Measurements from ENCODE around the gene RING1. TPM values are rescaled to one million over a fixed set of nuclear protein-coding genes. Genes with fewer than 3 reads are reported as not detected.

The RING1 gene
- total RNA-seq, 4 donors from 2014 or later, result 16.1 to 25.2 (median 21.6) TPM

DNA sequence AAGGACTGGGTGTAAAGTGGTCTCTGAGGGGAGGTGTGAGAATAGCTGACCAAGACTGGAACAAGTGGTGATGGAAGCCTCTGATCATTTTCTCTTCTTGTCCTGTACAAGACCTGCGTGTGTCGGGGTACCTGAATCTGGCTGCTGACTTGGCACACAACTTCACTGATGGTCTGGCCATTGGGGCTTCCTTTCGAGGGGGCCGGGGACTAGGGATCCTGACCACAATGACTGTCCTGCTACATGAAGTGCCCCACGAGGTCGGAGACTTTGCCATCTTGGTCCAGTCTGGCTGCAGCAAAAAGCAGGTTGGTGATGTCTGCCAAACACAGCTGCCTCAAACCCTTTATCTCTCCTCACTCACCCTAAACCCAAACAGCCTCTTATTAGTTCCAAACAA is 5.5 kb upstream of the RING1 start:
- DNase-seq (ENCODE audit: low spot score in 2 of 2), result no peak
- no peak overlapping the region for H3K4me3 ChIP-seq
- H3K36me3 ChIP-seq, result peaks cover 0 to 21% (median 0%) of the 10 kb centered on the region in 3 donors
- WGBS, 2 donors, result 81% methylated on average over 6 of the region's 6 CpGs
- peaks cover 3 to 80% (median 53%) of the 10 kb centered on the region in 4 donors for H3K4me1 ChIP-seq
- no peak for TF ChIP-seq EP300 (IDR thresholded peaks at IDR 0.05)
- TF ChIP-seq, protein P1, sequence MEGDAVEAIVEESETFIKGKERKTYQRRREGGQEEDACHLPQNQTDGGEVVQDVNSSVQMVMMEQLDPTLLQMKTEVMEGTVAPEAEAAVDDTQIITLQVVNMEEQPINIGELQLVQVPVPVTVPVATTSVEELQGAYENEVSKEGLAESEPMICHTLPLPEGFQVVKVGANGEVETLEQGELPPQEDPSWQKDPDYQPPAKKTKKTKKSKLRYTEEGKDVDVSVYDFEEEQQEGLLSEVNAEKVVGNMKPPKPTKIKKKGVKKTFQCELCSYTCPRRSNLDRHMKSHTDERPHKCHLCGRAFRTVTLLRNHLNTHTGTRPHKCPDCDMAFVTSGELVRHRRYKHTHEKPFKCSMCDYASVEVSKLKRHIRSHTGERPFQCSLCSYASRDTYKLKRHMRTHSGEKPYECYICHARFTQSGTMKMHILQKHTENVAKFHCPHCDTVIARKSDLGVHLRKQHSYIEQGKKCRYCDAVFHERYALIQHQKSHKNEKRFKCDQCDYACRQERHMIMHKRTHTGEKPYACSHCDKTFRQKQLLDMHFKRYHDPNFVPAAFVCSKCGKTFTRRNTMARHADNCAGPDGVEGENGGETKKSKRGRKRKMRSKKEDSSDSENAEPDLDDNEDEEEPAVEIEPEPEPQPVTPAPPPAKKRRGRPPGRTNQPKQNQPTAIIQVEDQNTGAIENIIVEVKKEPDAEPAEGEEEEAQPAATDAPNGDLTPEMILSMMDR (IDR thresholded peaks at IDR 0.05), result no peak
- no peak for TF ChIP-seq POLR2A (IDR thresholded peaks at IDR 0.05)
- no peaks in the 10 kb centered on the region for H3K27me3 ChIP-seq
- no peaks in the 10 kb centered on the region for H3K9me3 ChIP-seq
- H3K27ac ChIP-seq, result no peak overlapping the region

DNA sequence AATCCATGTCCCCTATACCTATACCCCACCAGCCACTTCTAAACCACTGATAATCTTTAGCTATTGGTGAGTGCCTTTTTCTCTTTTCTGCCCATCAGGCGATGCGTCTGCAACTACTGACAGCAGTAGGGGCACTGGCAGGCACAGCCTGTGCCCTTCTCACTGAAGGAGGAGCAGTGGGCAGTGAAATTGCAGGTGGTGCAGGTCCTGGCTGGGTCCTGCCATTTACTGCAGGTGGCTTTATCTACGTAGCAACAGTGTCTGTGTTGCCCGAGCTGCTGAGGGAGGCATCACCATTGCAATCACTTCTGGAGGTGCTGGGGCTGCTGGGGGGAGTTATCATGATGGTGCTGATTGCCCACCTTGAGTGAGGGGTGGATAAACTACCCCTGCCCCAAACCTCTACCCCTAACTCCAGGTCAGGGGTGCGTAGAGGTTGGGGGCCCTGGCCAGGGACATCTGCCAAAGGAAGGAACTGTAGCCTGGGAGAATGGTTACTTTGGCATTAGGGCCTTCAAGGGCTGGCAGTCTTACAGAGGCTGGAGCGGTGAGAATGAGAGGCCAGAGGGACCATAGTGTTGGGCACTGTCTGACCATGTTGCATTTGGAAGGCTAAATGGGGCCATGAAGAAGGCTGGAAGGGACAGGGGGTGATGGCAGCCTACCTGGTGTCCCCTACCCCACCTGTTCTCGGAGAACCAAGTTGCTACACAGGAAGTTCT is 4.7 kb upstream of the RING1 start:
- H3K4me3 ChIP-seq, result no peak overlapping the region
- no peak overlapping the region for H3K27ac ChIP-seq
- H3K27me3 ChIP-seq, result no peaks in the 10 kb centered on the region
- WGBS, 2 donors, result 87 to 92% methylated on average over 6 to 7 of the region's 7 CpGs
- no peaks in the 10 kb centered on the region for H3K9me3 ChIP-seq
- peaks cover 0 to 20% (median 0%) of the 10 kb centered on the region in 3 donors for H3K36me3 ChIP-seq
- peaks cover 3 to 73% (median 47%) of the 10 kb centered on the region in 4 donors for H3K4me1 ChIP-seq
- no peak for TF ChIP-seq EP300 (IDR thresholded peaks at IDR 0.05)
- no peak for TF ChIP-seq POLR2A (IDR thresholded peaks at IDR 0.05)
- DNase-seq (ENCODE audit: low spot score in 2 of 2), result no peak

GRCh38 chr6:33204165-33204414 is 4.2 kb upstream of the RING1 start:
- H3K27ac ChIP-seq, result peak overlapping the region in 2 of 4 donors; percentile 78 to 80
- WGBS, 2 donors, result 2 to 5% methylated on average over 4 of the region's 4 CpGs
- DNase-seq (ENCODE audit: low spot score in 2 of 2), result no peak

DNA sequence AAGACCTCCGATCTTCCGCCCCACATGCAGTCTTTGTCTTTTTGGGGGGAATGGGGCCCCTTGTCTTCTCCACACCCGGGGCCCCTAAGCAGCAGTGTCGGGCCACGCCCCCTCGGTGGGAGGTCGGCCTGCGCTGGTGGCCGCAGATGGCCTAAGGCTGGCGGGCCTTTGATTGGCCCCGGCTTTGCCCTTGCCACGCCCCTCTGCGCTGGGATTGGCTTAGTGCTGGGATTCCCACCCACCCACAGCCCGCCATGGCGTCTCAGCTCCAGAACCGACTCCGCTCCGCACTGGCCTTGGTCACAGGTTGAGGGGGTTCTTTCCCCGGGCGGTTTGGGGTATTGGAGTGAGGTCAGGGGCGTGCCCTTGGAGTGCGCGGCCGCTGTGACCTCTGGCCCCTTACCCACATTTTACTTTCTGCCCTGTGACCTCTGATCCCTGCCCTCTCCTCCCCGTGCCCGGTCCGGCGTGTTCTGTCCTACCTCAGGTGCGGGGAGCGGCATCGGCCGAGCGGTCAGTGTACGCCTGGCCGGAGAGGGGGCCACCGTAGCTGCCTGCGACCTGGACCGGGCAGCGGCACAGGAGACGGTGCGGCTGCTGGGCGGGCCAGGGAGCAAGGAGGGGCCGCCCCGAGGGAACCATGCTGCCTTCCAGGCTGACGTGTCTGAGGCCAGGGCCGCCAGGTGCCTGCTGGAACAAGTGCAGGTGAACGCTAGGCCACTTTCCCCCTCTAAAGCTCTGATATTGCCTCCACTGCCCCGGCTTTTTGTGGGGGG is 3.7 kb upstream of the RING1 start, which contains the start of gene HSD17B8:
Gene HSD17B8 (plus strand): TSS at position 241 of the 776 bp plus-strand sequence. CDS start 14 bp downstream, at position 255.
- Histone ChIP-seq H3K9me3 (no peaks in the 10 kb centered on the region), H3K4me3 (peak within 1 kb of the TSS; percentile 35 to 78 (median 58)), H3K27me3 (no peaks in the 10 kb centered on the region), H3K4me1 (peaks cover 3 to 73% (median 40%) of the 10 kb centered on the region in 4 donors), H3K36me3 (peaks cover 0 to 23% (median 0%) of the 10 kb centered on the region in 3 donors), H3K27ac (peak within 1 kb of the TSS in 3 of 4 donors; percentile 53 to 80 (median 78))
- TF ChIP-seq EP300 (IDR thresholded peaks at IDR 0.05) (peak in 1 of 2 donors; percentile 72), POLR2A (IDR thresholded peaks at IDR 0.05) (peak; percentile 40 to 63)
- TF ChIP-seq, protein P1 (IDR thresholded peaks at IDR 0.05), result no peak
- DNase-seq (ENCODE audit: low spot score in 2 of 2), result peak; percentile 94
- 1 to 2% methylated on average over 31 to 44 of the region's 48 CpGs for WGBS, 2 donors

More at GRCh38 chr6:33204165-33204414, 4.2 kb upstream of the RING1 start:
- TF ChIP-seq EP300 (IDR thresholded peaks at IDR 0.05), result no peak
- TF ChIP-seq POLR2A (IDR thresholded peaks at IDR 0.05), result no peak
- TF ChIP-seq, protein P1 (IDR thresholded peaks at IDR 0.05), result no peak
- no peaks in the 10 kb centered on the region for H3K9me3 ChIP-seq
- peak overlapping the region in 2 of 4 donors; percentile 76 to 78 for H3K4me3 ChIP-seq
- H3K27me3 ChIP-seq, result no peaks in the 10 kb centered on the region
- H3K4me1 ChIP-seq, result peaks cover 3 to 73% (median 45%) of the 10 kb centered on the region in 4 donors
- H3K36me3 ChIP-seq, result peaks cover 0 to 20% (median 0%) of the 10 kb centered on the region in 3 donors

DNA sequence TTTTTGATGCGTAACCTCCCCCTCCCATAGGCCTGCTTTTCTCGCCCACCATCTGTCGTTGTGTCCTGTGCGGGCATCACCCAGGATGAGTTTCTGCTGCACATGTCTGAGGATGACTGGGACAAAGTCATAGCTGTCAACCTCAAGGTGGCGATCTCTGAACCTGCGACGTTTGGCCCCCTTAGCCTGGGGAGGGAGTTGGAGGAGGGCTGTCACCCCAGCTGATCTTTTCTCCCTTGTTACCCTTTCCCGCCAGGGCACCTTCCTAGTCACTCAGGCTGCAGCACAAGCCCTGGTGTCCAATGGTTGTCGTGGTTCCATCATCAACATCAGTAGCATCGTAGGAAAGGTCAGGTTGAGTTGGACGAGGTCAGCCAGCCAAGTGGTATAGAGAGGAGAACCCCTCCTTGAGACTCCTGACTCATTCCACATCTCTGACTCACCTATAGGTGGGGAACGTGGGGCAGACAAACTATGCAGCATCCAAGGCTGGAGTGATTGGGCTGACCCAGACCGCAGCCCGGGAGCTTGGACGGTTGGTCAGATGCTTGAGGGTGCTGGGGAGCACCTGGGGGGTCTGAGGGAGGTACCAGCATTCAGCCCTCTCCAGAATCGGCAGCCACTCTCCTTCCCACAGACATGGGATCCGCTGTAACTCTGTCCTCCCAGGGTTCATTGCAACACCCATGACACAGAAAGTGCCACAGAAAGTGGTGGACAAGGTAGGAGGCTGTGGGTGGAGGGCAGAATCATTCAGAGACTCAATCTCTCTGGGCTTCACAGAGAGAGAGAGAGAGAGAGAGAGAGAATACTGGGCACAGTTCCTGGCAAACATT is 2.9 kb upstream of the RING1 start:
- peaks cover 3 to 70% (median 39%) of the 10 kb centered on the region in 4 donors for H3K4me1 ChIP-seq
- peak overlapping the region in 3 of 4 donors; percentile 53 to 80 (median 78) for H3K27ac ChIP-seq
- H3K36me3 ChIP-seq, result peaks cover 0 to 31% (median 0%) of the 10 kb centered on the region in 3 donors
- no peak for DNase-seq (ENCODE audit: low spot score in 2 of 2)
- no peaks in the 10 kb centered on the region for H3K9me3 ChIP-seq
- H3K4me3 ChIP-seq, result peak overlapping the region in 3 of 4 donors; percentile 35 to 78 (median 76)
- TF ChIP-seq EP300 (IDR thresholded peaks at IDR 0.05), result no peak
- TF ChIP-seq POLR2A (IDR thresholded peaks at IDR 0.05), result no peak
- TF ChIP-seq, protein P1 (IDR thresholded peaks at IDR 0.05), result no peak
- 47 to 52% methylated on average over 17 of the region's 17 CpGs for whole genome bisulfite sequencing, 2 donors
- H3K27me3 ChIP-seq, result no peaks in the 10 kb centered on the region
